ENCODE data around the gene WNT6.
"Not testable (repeated sequence)": the region's sequence is repeated elsewhere in the genome, so short reads cannot be mapped to it uniquely, and the experiment has no call there.

Gene WNT6

DNA sequence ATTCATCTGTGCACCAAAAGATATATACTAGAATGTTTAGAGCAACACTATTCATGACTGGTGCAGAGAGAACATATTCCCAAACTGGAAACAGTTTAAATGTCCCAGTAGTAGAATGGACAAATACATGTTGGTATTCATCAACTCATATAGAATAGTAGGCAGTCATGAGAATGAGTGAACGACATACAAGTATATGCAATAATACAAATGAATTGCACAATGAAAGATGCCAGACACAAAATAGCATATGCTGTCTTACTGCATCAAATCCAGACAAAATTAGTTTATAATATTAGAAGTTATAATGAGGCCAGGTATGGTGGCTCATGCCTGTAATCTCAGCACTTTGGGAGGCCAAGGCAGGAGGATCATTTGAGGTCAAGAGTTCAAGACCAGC lies 19.7 kb upstream of the WNT6 start:
- Histone ChIP-seq H3K9me3 (ENCODE audit: insufficient read depth, low read length) (no peaks in the 10 kb centered on the region), H3K27me3 (ENCODE audit: low read length) (no peaks in the 10 kb centered on the region), H3K9me2 (replicated peaks; ENCODE audit: insufficient read depth, low read length) (no peaks in the 10 kb centered on the region), H3K79me2 (ENCODE audit: insufficient read depth, low read length) (no peaks in the 10 kb centered on the region), H4K20me1 (ENCODE audit: low read depth, low read length) (no peaks in the 10 kb centered on the region), H3F3A (ENCODE audit: insufficient read depth) (no peaks in the 10 kb centered on the region), H3K4me2 (ENCODE audit: low read depth, low read length, poor library complexity, severe bottlenecking) (no peak overlapping the region), H2AFZ (ENCODE audit: low read depth, low read length, severe bottlenecking) (no peak overlapping the region), H3K4me3 (ENCODE audit: insufficient read depth, low read length, poor library complexity, severe bottlenecking) (no peak overlapping the region), H3K27ac (ENCODE audit: low read depth, low read length) (no peak overlapping the region), H3K36me3 (ENCODE audit: low read length) (no peaks in the 10 kb centered on the region), H3K9ac (ENCODE audit: low read length) (no peak overlapping the region)
- TF ChIP-seq, protein P1, sequence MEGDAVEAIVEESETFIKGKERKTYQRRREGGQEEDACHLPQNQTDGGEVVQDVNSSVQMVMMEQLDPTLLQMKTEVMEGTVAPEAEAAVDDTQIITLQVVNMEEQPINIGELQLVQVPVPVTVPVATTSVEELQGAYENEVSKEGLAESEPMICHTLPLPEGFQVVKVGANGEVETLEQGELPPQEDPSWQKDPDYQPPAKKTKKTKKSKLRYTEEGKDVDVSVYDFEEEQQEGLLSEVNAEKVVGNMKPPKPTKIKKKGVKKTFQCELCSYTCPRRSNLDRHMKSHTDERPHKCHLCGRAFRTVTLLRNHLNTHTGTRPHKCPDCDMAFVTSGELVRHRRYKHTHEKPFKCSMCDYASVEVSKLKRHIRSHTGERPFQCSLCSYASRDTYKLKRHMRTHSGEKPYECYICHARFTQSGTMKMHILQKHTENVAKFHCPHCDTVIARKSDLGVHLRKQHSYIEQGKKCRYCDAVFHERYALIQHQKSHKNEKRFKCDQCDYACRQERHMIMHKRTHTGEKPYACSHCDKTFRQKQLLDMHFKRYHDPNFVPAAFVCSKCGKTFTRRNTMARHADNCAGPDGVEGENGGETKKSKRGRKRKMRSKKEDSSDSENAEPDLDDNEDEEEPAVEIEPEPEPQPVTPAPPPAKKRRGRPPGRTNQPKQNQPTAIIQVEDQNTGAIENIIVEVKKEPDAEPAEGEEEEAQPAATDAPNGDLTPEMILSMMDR (IDR thresholded peaks at IDR 0.05; ENCODE audit: insufficient read depth, low read length, poor library complexity, severe bottlenecking) = no peak
- no peak for TF ChIP-seq EZH2phosphoT487 (conservative IDR thresholded peaks at IDR 0.05; ENCODE audit: low read length)

DNA sequence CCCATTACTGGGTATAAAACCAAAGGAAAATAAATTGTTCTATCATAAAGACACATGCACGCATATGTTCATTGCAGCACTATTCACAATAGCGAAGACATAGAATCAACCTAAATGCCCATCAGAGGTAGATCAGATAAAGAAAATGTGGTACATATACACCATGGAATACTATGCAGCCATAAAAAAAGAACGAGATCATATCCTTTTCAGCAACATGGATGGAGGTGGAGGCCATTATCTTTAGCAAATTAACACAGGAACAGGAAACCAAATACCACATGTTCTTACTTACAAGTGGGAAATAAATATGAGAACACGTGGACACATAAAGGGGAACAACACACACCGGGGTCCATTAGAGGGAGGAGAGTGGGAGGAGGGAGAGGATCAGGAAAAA lies 15.3 kb upstream of the WNT6 start:
- H3K27ac ChIP-seq (ENCODE audit: low read depth, low read length); H3K4me3 ChIP-seq (ENCODE audit: insufficient read depth, low read length, poor library complexity, severe bottlenecking); H3K4me2 ChIP-seq (ENCODE audit: low read depth, low read length, poor library complexity, severe bottlenecking); H3K27me3 ChIP-seq (ENCODE audit: low read length); H3K9me3 ChIP-seq (ENCODE audit: insufficient read depth, low read length); H3K9me2 ChIP-seq (replicated peaks; ENCODE audit: insufficient read depth, low read length); H4K20me1 ChIP-seq (ENCODE audit: low read depth, low read length); H3F3A ChIP-seq (ENCODE audit: insufficient read depth); H2AFZ ChIP-seq (ENCODE audit: low read depth, low read length, severe bottlenecking); H3K79me2 ChIP-seq (ENCODE audit: insufficient read depth, low read length); H3K9ac ChIP-seq (ENCODE audit: low read length); H3K36me3 ChIP-seq (ENCODE audit: low read length): not testable (repeated sequence)

DNA sequence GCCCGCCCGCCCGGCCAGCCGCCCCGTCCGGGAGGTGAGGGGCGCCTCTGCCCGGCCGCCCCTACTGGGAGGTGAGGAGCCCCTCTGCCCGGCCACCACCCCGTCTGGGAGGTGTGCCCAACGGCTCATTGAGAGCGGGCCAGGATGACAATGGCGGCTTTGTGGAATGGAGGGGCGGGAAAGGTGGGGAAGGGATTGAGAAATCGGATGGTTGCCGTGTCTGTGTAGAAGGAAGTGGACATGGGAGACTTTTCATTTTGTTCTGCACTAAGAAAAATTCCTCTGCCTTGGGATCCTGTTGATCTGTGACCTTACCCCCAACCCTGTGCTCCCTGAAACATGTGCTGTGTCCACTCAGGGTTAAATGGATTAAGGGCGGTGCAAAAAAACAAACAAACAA lies 12.6 kb upstream of the WNT6 start:
- H3K27ac ChIP-seq (ENCODE audit: low read depth, low read length); H3K9me2 ChIP-seq (replicated peaks; ENCODE audit: insufficient read depth, low read length); H3F3A ChIP-seq (ENCODE audit: insufficient read depth); H3K9ac ChIP-seq (ENCODE audit: low read length); H3K9me3 ChIP-seq (ENCODE audit: insufficient read depth, low read length); H2AFZ ChIP-seq (ENCODE audit: low read depth, low read length, severe bottlenecking); H3K36me3 ChIP-seq (ENCODE audit: low read length); H3K79me2 ChIP-seq (ENCODE audit: insufficient read depth, low read length); H3K4me2 ChIP-seq (ENCODE audit: low read depth, low read length, poor library complexity, severe bottlenecking); H4K20me1 ChIP-seq (ENCODE audit: low read depth, low read length); H3K27me3 ChIP-seq (ENCODE audit: low read length); H3K4me3 ChIP-seq (ENCODE audit: insufficient read depth, low read length, poor library complexity, severe bottlenecking): not testable (repeated sequence)

DNA sequence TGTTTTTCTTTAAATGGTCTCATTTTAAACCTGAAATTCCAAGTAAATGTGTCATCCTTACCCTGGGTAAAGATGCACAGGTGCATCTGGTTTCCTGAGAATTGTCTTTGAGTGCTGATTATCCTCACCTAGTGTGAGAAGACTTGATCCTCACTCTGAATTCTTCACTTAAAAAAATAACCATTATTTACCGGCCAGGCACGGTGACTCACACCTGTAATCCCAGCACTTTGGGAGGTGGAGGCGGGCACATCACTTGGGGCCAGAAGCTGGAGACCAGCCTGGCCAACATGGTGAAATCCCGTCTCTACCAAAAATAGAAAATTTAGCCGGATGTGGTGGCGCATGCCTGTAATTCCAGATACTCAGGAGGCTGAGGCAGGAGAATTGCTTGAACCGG lies 9.9 kb upstream of the WNT6 start:
- Histone ChIP-seq H4K20me1 (ENCODE audit: low read depth, low read length) (no peaks in the 10 kb centered on the region), H3K9me3 (ENCODE audit: insufficient read depth, low read length) (no peaks in the 10 kb centered on the region), H3K4me3 (ENCODE audit: insufficient read depth, low read length, poor library complexity, severe bottlenecking) (no peak overlapping the region), H3F3A (ENCODE audit: insufficient read depth) (no peaks in the 10 kb centered on the region), H3K4me2 (ENCODE audit: low read depth, low read length, poor library complexity, severe bottlenecking) (no peak overlapping the region), H3K79me2 (ENCODE audit: insufficient read depth, low read length) (no peaks in the 10 kb centered on the region), H3K9me2 (replicated peaks; ENCODE audit: insufficient read depth, low read length) (no peaks in the 10 kb centered on the region), H3K9ac (ENCODE audit: low read length) (no peak overlapping the region), H3K36me3 (ENCODE audit: low read length) (no peaks in the 10 kb centered on the region), H3K27ac (ENCODE audit: low read depth, low read length) (no peak overlapping the region), H2AFZ (ENCODE audit: low read depth, low read length, severe bottlenecking) (no peak overlapping the region), H3K27me3 (ENCODE audit: low read length) (no peaks in the 10 kb centered on the region)
- TF ChIP-seq EZH2phosphoT487 (conservative IDR thresholded peaks at IDR 0.05; ENCODE audit: low read length) = no peak
- TF ChIP-seq, protein P1 (IDR thresholded peaks at IDR 0.05; ENCODE audit: insufficient read depth, low read length, poor library complexity, severe bottlenecking) = no peak
